Keratinocyte (primary cell): Measurements from ENCODE around the gene CYSTM1.

Experiments
- EZH2 ChIP-seq: IDR thresholded peaks from one replicate; pipeline ENCODE4 v1.6.1; 2012; ENCODE audit warnings: inconsistent platforms, mild to moderate bottlenecking, low read length, moderate library complexity
- TF ChIP-seq, protein P1 (sequence below), 3 experiments: IDR thresholded peaks in 1 of 3; conservative IDR thresholded peaks in 1 of 3; optimal IDR thresholded peaks in 1 of 3; 2 replicates in 2 of 3; 3 replicates in 1 of 3; pipeline versions ENCODE3 to v1.5.1; 2011; ENCODE audit warnings: low read length in 3 of 3, mild to moderate bottlenecking in 3 of 3, moderate library complexity in 2 of 3, control low read depth in 1 of 3, inconsistent platforms in 1 of 3; ENCODE audit not compliant: insufficient read depth in 2 of 3; ENCODE audit errors: extremely low read depth in 1 of 3

DNA sequence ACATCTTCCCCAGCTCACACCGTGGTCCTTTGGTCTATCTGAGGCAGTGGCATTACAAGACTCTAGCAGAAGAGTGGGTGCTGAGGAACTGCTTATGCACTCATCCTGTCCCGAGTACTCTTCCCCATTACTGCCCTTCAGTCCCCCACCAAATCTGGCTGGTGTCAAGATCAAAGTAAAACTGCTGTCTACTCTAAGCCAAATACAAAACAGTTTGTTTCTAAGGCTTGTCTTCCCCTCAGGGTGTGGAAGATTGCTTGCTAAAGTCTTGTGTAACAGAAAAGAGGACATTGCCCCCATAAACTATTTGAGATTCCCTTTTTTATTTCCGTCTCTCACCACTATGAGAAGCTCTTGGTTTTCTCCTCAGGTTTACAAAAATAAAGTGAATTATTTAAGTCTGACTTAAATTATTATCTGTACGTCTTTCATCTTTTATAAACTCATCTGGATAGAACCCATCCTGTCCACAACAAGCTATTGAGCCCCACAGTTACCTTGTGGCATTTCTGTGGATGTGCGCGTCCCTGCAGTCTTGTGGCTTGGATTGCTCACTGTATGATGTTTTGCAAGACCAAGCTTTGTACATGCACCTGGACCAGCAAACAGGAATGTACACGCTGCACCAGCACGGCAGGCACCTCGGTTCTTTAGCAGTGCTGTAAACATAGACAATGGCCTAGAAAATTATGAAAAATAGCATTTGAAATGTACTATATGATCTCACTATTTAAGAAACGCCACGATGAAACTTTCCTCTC lies 61.0 kb downstream of the CYSTM1 start:
- TF ChIP-seq, protein P1, sequence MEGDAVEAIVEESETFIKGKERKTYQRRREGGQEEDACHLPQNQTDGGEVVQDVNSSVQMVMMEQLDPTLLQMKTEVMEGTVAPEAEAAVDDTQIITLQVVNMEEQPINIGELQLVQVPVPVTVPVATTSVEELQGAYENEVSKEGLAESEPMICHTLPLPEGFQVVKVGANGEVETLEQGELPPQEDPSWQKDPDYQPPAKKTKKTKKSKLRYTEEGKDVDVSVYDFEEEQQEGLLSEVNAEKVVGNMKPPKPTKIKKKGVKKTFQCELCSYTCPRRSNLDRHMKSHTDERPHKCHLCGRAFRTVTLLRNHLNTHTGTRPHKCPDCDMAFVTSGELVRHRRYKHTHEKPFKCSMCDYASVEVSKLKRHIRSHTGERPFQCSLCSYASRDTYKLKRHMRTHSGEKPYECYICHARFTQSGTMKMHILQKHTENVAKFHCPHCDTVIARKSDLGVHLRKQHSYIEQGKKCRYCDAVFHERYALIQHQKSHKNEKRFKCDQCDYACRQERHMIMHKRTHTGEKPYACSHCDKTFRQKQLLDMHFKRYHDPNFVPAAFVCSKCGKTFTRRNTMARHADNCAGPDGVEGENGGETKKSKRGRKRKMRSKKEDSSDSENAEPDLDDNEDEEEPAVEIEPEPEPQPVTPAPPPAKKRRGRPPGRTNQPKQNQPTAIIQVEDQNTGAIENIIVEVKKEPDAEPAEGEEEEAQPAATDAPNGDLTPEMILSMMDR (optimal IDR thresholded peaks at IDR 0.05 in 1 of 3, IDR thresholded peaks at IDR 0.05 in 1 of 3, conservative IDR thresholded peaks at IDR 0.05 in 1 of 3; ENCODE audit: extremely low read depth in 1 of 3, insufficient read depth in 2 of 3, low read length in 3 of 3), result no peak
- no peak for TF ChIP-seq EZH2
